SK-N-SH treated with all-trans-retinoic acid at 6 μM for 48 hours (cell line): ENCODE results near the gene NUDT9.

ENCODE experiments used
- ATAC-seq: fragments of 200-7000 bp; cut with Tn5 transposase; 3 replicates; pipeline ENCODE4 v1.9.1; 2020; ENCODE audit warnings: mild to moderate bottlenecking, moderate library complexity
- ARNTL ChIP-seq: fragments of 450-650 bp; formaldehyde crosslinking; IDR thresholded peaks from 2 replicates; pipeline ENCODE4 v1.5.0; 2020; ENCODE audit warnings: low read depth, mild to moderate bottlenecking, moderate library complexity, borderline replicate concordance
- BACH2 ChIP-seq: fragments of 250-450 bp; sonication (Bioruptor Pico); IDR thresholded peaks from 2 replicates; pipeline ENCODE4 v1.9.0; 2021; ENCODE audit warnings: mild to moderate bottlenecking, borderline replicate concordance
- CSDC2 ChIP-seq: fragments of 250-450 bp; sonication (Bioruptor Pico); IDR thresholded peaks from 2 replicates; pipeline ENCODE4 v1.5.0; 2020; ENCODE audit warnings: mild to moderate bottlenecking, moderate library complexity
- ESRRG ChIP-seq: fragments of 250-450 bp; sonication (Bioruptor Pico); IDR thresholded peaks from 2 replicates; pipeline ENCODE4 v1.6.1; 2021; ENCODE audit warnings: mild to moderate bottlenecking
- GLIS3 ChIP-seq: fragments of 250-450 bp; sonication (Bioruptor Pico); IDR thresholded peaks from 2 replicates; pipeline ENCODE4 v1.5.0; 2020; ENCODE audit warnings: mild to moderate bottlenecking, moderate library complexity
- ISL1 ChIP-seq: fragments of 250-450 bp; sonication (Bioruptor Pico); IDR thresholded peaks from 2 replicates; pipeline ENCODE4 v2.1.2; 2022; ENCODE audit warnings: mild to moderate bottlenecking, moderate library complexity
- OSR1 ChIP-seq: fragments of 250-450 bp; sonication (Bioruptor Pico); IDR thresholded peaks from 2 replicates; pipeline ENCODE4 v1.8.0; 2022; ENCODE audit warnings: moderate library complexity, mild to moderate bottlenecking, inconsistent platforms
- PPARA ChIP-seq: fragments of 250-450 bp; sonication (Bioruptor Pico); IDR thresholded peaks from 2 replicates; pipeline ENCODE4 v1.5.0; 2020; ENCODE audit warnings: mild to moderate bottlenecking, borderline replicate concordance
- RARB ChIP-seq: fragments of 250-450 bp; sonication (Bioruptor Pico); IDR thresholded peaks from 2 replicates; pipeline ENCODE4 v1.8.0; 2021; ENCODE audit warnings: mild to moderate bottlenecking, moderate library complexity
- SNAI2 ChIP-seq: fragments of 250-450 bp; sonication (Bioruptor Pico); IDR thresholded peaks from 2 replicates; pipeline ENCODE4 v1.5.0; 2020; ENCODE audit warnings: mild to moderate bottlenecking, moderate library complexity
- TCF4 ChIP-seq: fragments of 250-450 bp; sonication (Bioruptor Pico); IDR thresholded peaks from 2 replicates; pipeline ENCODE4 v1.8.0; 2021; ENCODE audit warnings: mild to moderate bottlenecking, moderate library complexity, borderline replicate concordance
- TOX ChIP-seq: fragments of 250-450 bp; sonication (Bioruptor Pico); IDR thresholded peaks from 2 replicates; pipeline ENCODE4 v1.8.0; 2021; ENCODE audit warnings: mild to moderate bottlenecking, moderate library complexity, borderline replicate concordance
- ZC3H10 ChIP-seq: fragments of 250-450 bp; sonication (Bioruptor Pico); IDR thresholded peaks from 2 replicates; pipeline ENCODE4 v1.5.1; 2021; ENCODE audit warnings: mild to moderate bottlenecking, moderate library complexity
- ZFP3 ChIP-seq: fragments of 250-450 bp; sonication (Bioruptor Pico); IDR thresholded peaks from 2 replicates; pipeline ENCODE4 v1.5.0; 2020; ENCODE audit warnings: mild to moderate bottlenecking, moderate library complexity
- ZFP30 ChIP-seq: fragments of 450-650 bp; formaldehyde crosslinking; IDR thresholded peaks from 2 replicates; pipeline ENCODE4 v1.5.0; 2022; ENCODE audit warnings: mild to moderate bottlenecking, moderate library complexity
- ZNF565 ChIP-seq: fragments of 450-650 bp; formaldehyde crosslinking; conservative IDR thresholded peaks from 2 replicates; pipeline ENCODE4 v1.5.0; 2020; ENCODE audit warnings: low read depth, mild to moderate bottlenecking, moderate library complexity
- ZNF70 ChIP-seq: fragments of 450-650 bp; formaldehyde crosslinking; IDR thresholded peaks from 2 replicates; pipeline ENCODE4 v1.5.0; 2020; ENCODE audit warnings: mild to moderate bottlenecking, moderate library complexity
- ZNF8 ChIP-seq: fragments of 450-650 bp; formaldehyde crosslinking; IDR thresholded peaks from 2 replicates; pipeline ENCODE4 v1.5.0; 2020; ENCODE audit warnings: mild to moderate bottlenecking, moderate library complexity
- TF ChIP-seq, protein P1 (sequence below): fragments of 250-450 bp; sonication (Bioruptor Pico); IDR thresholded peaks from 2 replicates; pipeline ENCODE4 v1.5.1; 2021; ENCODE audit warnings: mild to moderate bottlenecking, moderate library complexity
- TF ChIP-seq, protein P2 (sequence below): fragments of 250-450 bp; sonication (Bioruptor Pico); IDR thresholded peaks from 2 replicates; pipeline ENCODE4 v1.5.1; 2020; ENCODE audit warnings: low read depth, mild to moderate bottlenecking, moderate library complexity
- TF ChIP-seq, protein P3 (sequence below): fragments of 250-450 bp; sonication (Bioruptor Pico); IDR thresholded peaks from 2 replicates; pipeline ENCODE4 v1.8.0; 2021; ENCODE audit warnings: low read depth, mild to moderate bottlenecking, moderate library complexity, borderline replicate concordance
- TF ChIP-seq, protein P4 (sequence below): fragments of 250-450 bp; sonication (Bioruptor Pico); IDR thresholded peaks from 2 replicates; pipeline ENCODE4 v1.8.0; 2020; ENCODE audit warnings: mild to moderate bottlenecking, moderate library complexity, borderline replicate concordance
- TF ChIP-seq, protein P5 (sequence below): fragments of 250-450 bp; sonication (Bioruptor Pico); IDR thresholded peaks from 2 replicates; pipeline ENCODE4 v1.5.0; 2020; ENCODE audit warnings: mild to moderate bottlenecking, moderate library complexity

NUDT9 gene

DNA sequence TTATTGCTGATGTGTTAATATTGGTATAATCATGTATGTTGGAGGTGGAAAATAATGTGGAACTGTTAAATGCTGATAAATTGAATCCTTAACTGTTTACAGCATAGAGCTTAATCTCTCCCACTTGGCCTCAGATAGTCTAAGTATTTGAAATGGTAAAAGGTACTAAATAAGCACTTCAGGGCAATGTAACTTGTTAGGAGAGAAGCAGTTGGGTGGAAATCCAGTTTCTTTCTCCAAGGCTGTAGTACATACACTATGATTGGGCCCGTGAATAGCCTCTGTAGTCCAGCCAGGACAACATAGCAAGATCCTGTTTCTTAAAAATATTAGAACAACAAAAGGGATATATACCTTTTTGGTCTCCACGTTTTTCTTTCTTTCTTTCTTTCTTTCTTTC, 39.7 kb downstream of the NUDT9 start:
- TF ChIP-seq ZC3H10 (no peak), ZNF8 (CRISPR knock-in tag) (no peak), PPARA (CRISPR knock-in tag) (no peak), ESRRG (no peak), GLIS3 (CRISPR knock-in tag) (no peak), CSDC2 (CRISPR knock-in tag) (no peak), SNAI2 (CRISPR knock-in tag) (no peak), TOX (no peak), ZFP30 (CRISPR knock-in tag) (no peak), ZNF565 (CRISPR knock-in tag) (no peak), OSR1 (no peak), ISL1 (no peak)
- TF ChIP-seq, protein P1, sequence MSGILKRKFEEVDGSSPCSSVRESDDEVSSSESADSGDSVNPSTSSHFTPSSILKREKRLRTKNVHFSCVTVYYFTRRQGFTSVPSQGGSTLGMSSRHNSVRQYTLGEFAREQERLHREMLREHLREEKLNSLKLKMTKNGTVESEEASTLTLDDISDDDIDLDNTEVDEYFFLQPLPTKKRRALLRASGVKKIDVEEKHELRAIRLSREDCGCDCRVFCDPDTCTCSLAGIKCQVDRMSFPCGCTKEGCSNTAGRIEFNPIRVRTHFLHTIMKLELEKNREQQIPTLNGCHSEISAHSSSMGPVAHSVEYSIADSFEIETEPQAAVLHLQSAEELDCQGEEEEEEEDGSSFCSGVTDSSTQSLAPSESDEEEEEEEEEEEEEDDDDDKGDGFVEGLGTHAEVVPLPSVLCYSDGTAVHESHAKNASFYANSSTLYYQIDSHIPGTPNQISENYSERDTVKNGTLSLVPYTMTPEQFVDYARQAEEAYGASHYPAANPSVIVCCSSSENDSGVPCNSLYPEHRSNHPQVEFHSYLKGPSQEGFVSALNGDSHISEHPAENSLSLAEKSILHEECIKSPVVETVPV (CRISPR knock-in tag) = no peak
- TF ChIP-seq, protein P2, sequence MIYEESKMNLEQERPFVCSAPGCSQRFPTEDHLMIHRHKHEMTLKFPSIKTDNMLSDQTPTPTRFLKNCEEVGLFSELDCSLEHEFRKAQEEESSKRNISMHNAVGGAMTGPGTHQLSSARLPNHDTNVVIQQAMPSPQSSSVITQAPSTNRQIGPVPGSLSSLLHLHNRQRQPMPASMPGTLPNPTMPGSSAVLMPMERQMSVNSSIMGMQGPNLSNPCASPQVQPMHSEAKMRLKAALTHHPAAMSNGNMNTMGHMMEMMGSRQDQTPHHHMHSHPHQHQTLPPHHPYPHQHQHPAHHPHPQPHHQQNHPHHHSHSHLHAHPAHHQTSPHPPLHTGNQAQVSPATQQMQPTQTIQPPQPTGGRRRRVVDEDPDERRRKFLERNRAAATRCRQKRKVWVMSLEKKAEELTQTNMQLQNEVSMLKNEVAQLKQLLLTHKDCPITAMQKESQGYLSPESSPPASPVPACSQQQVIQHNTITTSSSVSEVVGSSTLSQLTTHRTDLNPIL (CRISPR knock-in tag) = no peak
- ATAC-seq = no peak

DNA sequence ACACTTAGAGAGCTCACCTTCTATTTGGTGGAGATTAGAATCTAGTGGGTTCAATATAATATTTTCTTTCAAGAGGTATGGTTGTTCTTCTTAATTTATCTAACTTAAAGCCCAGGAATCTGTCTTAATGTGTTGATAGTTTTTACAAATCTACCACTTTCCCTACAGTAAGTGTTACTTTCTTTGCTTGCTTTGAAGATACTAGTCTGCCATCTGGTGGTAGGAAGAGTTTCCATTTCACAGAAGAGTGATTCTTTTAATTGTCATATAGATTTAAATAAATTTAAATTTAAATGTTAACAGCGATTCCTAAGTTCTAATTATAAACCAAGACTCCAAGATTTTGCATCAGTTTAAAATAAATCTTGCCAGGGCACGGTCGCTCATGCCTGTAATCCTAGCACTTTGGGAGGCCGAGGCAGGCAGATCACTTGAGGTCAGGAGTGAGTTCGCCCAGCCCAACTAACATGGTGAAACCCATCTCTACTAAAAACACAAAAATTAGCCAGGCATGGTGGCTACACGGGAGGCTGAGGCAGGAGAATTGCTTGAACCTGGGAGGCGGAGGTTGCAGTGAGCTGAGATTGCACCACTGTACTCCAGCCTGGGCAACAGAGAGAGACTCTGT, 43.5 kb downstream of the NUDT9 start:
- ATAC-seq = peak; percentile 67
- TF ChIP-seq, protein P3, sequence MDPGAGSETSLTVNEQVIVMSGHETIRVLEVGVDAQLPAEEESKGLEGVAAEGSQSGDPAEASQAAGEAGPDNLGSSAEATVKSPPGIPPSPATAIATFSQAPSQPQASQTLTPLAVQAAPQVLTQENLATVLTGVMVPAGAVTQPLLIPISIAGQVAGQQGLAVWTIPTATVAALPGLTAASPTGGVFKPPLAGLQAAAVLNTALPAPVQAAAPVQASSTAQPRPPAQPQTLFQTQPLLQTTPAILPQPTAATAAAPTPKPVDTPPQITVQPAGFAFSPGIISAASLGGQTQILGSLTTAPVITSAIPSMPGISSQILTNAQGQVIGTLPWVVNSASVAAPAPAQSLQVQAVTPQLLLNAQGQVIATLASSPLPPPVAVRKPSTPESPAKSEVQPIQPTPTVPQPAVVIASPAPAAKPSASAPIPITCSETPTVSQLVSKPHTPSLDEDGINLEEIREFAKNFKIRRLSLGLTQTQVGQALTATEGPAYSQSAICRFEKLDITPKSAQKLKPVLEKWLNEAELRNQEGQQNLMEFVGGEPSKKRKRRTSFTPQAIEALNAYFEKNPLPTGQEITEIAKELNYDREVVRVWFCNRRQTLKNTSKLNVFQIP (CRISPR knock-in tag) = no peak
- TF ChIP-seq TCF4 = no peak

DNA sequence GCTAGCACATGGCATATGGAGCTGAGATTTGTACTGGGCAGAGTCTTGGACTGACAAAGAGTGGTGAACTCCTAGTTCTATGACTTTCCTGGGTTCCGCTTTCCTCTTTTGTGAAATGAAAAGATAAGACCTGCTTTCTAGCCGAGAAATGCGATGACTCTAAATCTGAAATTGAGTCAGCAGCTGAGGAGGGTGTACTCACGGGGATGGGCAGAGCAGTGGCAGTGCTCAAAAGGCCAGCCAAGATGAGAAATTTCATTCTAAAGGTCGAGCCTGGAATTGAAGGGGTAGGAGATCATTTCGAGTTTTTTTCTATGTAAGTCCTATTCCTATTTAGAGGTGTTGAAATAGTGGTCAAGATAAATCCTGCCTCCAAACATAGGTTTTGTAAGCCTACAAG, 47.0 kb downstream of the NUDT9 start:
- ATAC-seq = no peak
- no peak for TF ChIP-seq ZFP3 (CRISPR knock-in tag)
- no peak for TF ChIP-seq TCF4
- no peak for TF ChIP-seq CSDC2 (CRISPR knock-in tag)
- no peak for TF ChIP-seq TOX
- TF ChIP-seq ZC3H10 = no peak
- TF ChIP-seq GLIS3 (CRISPR knock-in tag) = no peak
- TF ChIP-seq ISL1 = no peak
- TF ChIP-seq ZNF565 (CRISPR knock-in tag) = no peak
- no peak for TF ChIP-seq ESRRG

DNA sequence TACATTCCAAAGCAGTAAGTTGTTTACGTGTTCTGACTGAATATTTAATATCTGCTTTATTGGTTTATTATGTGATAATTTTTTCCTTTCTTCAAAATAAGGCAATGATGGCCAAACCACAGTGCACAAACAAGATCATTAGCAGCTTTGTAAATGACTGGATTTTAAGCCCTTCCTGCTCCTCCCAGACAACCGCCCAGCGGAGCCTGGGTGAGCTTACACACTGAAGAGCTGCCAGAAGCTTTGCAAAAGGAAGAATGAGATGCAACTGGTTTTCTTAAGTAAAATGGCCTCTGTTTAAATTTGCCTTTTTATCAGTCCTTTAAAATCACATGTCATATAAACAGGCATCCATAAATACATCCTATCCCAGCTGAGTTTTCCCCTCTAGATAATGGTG, 54.6 kb downstream of the NUDT9 start:
- no peak for ATAC-seq
- TF ChIP-seq, protein P2 (CRISPR knock-in tag) = no peak
- TF ChIP-seq, protein P1 (CRISPR knock-in tag) = no peak
- TF ChIP-seq TOX = no peak
- no peak for TF ChIP-seq ARNTL (CRISPR knock-in tag)
- TF ChIP-seq ZNF70 (CRISPR knock-in tag) = no peak
- TF ChIP-seq, protein P4, sequence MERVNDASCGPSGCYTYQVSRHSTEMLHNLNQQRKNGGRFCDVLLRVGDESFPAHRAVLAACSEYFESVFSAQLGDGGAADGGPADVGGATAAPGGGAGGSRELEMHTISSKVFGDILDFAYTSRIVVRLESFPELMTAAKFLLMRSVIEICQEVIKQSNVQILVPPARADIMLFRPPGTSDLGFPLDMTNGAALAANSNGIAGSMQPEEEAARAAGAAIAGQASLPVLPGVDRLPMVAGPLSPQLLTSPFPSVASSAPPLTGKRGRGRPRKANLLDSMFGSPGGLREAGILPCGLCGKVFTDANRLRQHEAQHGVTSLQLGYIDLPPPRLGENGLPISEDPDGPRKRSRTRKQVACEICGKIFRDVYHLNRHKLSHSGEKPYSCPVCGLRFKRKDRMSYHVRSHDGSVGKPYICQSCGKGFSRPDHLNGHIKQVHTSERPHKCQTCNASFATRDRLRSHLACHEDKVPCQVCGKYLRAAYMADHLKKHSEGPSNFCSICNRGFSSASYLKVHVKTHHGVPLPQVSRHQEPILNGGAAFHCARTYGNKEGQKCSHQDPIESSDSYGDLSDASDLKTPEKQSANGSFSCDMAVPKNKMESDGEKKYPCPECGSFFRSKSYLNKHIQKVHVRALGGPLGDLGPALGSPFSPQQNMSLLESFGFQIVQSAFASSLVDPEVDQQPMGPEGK = no peak
- no peak for TF ChIP-seq SNAI2 (CRISPR knock-in tag)
- no peak for TF ChIP-seq TCF4
- no peak for TF ChIP-seq RARB (CRISPR knock-in tag)
- no peak for TF ChIP-seq ESRRG
- TF ChIP-seq OSR1 = no peak
- TF ChIP-seq ZC3H10 = no peak
- TF ChIP-seq, protein P5, sequence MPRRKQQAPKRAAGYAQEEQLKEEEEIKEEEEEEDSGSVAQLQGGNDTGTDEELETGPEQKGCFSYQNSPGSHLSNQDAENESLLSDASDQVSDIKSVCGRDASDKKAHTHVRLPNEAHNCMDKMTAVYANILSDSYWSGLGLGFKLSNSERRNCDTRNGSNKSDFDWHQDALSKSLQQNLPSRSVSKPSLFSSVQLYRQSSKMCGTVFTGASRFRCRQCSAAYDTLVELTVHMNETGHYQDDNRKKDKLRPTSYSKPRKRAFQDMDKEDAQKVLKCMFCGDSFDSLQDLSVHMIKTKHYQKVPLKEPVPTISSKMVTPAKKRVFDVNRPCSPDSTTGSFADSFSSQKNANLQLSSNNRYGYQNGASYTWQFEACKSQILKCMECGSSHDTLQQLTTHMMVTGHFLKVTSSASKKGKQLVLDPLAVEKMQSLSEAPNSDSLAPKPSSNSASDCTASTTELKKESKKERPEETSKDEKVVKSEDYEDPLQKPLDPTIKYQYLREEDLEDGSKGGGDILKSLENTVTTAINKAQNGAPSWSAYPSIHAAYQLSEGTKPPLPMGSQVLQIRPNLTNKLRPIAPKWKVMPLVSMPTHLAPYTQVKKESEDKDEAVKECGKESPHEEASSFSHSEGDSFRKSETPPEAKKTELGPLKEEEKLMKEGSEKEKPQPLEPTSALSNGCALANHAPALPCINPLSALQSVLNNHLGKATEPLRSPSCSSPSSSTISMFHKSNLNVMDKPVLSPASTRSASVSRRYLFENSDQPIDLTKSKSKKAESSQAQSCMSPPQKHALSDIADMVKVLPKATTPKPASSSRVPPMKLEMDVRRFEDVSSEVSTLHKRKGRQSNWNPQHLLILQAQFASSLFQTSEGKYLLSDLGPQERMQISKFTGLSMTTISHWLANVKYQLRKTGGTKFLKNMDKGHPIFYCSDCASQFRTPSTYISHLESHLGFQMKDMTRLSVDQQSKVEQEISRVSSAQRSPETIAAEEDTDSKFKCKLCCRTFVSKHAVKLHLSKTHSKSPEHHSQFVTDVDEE = no peak
- TF ChIP-seq ZNF565 (CRISPR knock-in tag) = no peak
- no peak for TF ChIP-seq ISL1
- TF ChIP-seq PPARA (CRISPR knock-in tag) = no peak
- TF ChIP-seq BACH2 = no peak
- no peak for TF ChIP-seq ZNF8 (CRISPR knock-in tag)
- TF ChIP-seq CSDC2 (CRISPR knock-in tag) = no peak
